Measurements from ENCODE around the gene ZBTB20.

The ZBTB20 gene

DNA sequence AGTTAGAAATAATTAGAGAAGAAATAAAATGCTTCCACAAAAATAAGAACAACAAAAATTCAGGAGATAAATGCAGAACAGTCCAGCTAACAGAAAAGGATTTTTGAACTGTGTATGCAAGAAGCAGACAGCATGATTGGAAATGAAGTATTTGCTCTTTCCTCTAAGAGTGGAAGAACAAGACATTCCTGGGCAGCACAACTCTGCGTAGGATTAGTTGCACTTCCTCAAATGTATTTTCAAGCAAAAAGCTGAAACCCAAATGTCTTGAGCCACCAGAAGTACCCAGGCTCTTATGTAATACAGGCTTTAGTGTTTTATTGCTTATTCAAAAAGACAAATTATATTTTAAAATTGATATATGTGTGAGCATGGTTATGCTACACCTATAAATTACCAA, 127.2 kb downstream of the ZBTB20 start:
- DNase-seq (ENCODE audit: low read depth), result no peak

DNA sequence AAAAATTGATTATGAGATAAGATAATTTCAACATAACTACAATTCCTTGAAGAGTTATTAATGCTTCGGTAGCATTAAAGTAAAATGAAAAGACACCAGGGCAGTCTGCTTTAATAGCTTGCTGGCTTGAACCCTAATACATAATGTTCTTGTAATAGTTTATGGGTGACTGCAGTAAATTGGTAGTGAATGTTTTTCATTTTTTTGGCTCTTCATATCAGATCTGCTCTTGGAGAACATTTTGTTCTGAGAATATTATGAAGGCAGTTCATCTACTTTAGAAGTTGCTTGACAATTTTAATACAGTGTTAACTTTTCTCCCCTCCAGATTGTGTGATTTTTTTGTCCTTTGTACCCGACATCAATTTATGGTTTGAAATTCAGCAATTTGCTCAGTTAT, 128.4 kb downstream of the ZBTB20 start:
- DNase-seq (ENCODE audit: low read depth), result no peak

DNA sequence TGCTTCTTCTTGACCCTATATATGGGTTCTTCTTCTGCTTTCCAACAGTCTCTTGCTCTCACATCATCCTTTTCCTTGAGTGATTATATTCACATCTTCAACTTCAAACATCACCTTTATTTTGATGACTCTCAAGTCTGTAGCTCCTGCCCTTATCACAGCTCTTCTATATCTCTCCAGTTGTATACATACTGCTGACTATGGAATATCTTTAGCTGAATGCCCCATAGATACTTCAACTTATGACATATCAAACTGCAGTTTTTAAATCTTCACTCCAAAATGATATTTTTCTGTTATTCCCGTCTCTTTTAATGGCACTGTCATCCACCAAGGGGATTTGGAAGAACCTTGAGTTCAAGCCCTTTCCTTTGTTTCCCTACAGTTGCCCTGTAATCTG, 139.1 kb downstream of the ZBTB20 start:
- no peak for DNase-seq (ENCODE audit: low read depth)

DNA sequence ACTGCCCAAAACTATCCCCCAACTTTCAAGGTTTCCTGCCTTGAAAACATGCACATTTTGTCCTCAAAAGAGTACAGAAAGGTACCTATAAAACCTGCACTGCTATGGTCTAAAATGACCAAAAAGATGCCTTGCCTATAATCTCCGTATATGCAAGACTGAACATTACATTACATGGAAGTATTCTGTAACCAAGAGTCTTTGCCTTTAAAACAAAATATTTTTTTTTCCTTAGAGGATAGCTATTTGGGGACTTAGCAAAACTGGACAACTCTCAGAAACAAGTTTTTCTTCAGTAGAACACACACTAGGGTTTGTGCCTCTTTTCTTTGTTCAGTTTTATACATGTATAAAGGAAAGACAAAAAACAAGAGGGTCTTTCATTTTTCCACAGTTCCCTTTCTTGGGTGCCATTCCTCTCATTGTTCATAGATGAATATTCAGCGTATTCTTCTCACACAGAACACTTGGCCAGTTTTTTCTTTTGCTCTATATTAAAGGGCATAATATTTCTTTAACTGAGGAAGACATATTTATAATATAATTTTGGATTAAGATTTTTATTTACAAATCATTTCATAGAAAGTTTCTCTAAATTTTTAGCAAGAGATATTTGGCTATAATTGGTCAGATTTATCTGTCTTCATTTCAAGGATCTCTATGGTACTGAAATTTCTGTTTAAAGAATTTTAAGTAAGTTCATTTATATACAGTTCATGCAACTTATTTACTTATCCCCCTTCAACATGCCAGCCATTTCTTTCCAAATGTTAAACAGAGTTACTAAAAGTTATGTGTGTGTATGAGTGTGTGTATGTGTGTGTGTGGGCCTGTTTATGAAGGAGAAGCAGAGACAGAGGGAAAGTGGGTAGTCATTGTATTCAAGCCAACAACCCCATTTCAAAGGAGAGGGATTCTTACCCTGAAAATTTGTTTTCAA, 142.6 kb downstream of the ZBTB20 start:
- DNase-seq (ENCODE audit: low read depth), result no peak

DNA sequence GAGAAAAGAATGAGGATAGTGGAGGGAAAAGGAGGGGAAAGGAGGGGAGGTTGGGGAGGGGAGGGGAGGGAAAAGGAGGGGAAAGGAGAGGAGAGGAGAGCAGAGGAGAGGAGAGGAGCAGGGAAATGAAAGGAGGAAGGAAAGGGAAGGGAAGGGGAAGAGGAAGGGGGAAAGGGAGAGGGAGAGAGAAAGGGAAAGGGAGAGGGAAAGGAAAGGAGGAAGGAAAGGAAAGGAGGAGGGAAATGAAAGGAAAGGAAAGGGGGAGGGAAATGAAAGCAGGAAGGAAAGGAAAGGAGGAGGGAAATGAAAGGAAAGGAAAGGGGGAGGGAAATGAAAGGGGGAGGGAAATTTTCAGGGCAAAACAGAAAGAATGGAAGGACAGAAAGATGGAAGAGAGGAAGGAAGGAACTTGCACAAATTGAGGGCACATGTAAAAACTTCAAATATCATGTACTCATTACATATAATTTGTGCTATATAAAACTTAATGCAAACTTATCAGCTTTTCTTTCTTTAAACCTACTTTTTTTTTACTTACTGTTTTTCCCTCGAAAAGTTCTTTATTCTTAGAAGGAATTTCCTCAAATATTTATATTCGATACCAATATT, 148.0 kb downstream of the ZBTB20 start:
- no peak for DNase-seq (ENCODE audit: low read depth)

DNA sequence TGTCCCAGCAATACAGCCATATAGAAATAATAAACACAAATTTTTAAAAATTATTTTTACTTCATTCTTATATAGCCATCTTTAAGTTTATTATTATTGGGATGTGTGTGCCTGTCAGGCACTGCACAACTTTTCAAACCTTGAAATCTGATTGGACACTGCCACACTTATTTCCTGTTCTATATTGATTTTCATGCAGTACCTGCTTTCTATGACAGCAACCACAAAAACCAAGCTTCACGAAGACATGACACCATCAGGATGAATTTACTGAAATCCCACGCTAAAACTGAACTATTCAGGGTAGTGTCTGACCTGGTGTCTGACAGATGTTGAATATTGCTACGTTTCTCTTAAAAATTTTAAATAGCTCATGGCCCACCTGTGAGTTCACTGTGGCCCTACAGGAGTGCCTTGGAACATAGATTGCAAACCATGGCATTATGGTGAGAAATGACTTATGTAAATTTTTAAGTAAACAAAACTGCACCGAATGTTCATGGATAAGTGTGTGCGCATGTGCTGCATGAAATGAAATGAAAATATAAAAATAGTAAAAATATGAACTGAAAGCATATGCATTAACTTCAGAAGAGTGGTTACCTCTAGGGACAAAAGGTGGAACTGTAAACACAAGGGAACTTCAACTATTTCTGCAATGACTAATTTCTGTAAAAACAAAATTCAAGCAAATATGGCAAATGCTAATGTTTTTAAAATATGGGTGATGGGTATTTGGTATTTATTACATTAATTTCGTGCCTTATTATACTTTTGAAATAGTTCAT, 152.3 kb downstream of the ZBTB20 start:
- DNase-seq (ENCODE audit: low read depth), result no peak

DNA sequence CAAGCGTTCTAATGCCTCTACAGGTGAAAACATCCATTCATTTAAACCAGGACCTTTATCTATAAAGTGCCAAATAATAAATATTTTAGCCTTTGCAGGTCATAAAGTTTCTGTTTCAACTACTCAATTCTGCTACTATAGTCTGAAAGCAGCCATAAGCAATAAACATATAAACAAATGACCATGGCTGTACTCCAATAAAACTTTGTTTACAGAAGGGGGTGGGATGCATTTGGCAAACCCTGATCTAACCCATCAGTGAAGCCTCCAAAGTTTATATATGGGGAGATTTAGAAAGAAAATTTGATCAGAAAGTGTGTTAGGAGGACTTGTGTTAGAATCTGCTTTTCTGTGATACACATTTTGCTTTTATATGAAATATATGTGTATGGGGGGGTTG, 161.3 kb downstream of the ZBTB20 start:
- DNase-seq (ENCODE audit: low read depth), result no peak

DNA sequence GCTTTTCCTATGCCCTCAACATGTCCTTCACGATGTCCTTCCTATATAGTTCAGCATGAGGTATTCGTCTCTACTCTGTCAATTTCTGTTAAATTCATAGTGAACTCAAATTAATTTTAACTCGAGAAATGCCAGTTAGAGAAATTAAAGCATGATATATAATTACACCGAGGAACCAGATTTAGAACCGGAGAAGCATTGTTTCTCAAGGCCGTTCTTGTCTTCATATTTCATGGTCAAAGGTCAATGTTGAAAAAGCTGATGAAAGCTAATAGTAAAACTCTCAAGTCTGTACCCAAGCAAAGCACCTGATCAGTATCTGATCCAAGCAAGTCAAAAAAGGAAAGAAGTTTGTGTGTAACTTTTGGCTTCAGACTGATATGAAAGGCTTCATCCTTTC, 163.8 kb downstream of the ZBTB20 start:
- DNase-seq (ENCODE audit: low read depth), result no peak

DNA sequence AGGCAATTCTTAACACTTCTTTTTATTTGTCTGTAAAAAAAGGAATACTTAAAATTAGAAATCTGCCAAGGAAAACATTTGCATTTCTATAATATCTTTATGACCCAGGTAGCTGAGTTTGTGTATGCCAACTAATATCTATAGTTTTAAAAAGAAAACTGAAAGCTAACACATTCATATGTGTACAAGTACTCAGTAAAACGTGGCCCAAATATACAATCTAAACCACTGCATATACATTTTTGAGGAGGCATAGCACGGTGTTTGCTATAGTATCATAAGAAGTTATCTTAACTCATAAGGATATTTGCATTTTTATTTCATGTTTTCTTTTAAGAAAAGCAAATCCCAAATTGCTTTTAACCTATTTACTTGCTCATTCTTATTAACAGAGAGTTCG, 172.7 kb downstream of the ZBTB20 start:
- no peak for DNase-seq (ENCODE audit: low read depth)

DNA sequence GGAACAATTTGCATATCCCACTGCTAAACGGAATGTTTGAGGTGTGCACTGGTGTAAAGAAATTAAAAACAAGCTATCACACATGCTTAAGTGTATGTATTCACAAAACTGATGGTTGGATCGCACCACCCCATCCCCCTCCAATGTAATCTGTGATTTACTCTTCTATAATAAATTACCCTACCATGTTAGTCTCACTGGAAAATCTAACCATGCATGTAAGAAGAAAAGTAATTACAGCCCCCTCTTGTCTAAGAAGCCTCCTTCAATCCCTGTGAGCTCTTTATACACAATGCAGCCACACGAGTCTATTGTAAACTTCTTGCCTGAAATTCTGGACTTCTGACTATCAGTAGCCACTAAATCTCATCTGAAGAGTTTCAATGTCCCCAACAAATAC, 173.6 kb downstream of the ZBTB20 start:
- DNase-seq (ENCODE audit: low read depth), result no peak

DNA sequence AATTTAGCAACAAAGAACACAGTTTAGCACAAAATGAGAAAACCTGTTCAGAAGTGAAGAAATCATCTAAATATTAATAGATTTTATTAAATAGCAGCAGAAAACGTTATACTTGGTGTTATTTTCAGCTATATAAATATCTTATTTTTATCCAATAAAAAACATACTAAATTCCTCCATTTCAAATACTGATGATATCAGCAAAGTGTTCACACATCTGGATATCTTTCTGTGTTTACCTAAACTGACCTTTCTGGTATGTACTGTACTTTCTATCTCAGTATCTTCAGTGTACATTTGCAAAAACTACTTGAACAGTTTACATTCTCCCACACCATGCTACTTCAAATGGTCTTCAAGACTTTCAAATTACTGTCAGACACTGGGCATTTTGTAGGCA, 179.9 kb downstream of the ZBTB20 start:
- DNase-seq (ENCODE audit: low read depth), result no peak

DNA sequence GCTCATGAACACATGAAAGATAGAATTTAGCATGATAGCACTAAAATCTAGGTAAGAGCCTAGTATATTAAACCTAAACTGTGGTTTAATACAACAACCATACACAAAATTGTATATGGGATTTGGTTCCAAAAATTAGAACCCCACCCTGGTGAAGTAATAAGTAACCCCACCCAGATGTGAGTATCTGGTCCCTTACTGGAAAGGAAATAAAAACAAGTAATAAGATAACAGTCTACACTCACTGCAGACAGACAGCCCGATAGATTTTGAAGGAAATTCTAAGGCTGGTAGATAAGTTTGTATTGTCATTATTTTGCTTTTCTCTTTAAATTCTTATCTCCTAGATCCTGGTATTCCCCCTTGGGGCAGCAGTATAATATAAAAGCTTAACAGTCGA, 184.9 kb downstream of the ZBTB20 start:
- DNase-seq (ENCODE audit: low read depth), result no peak

DNA sequence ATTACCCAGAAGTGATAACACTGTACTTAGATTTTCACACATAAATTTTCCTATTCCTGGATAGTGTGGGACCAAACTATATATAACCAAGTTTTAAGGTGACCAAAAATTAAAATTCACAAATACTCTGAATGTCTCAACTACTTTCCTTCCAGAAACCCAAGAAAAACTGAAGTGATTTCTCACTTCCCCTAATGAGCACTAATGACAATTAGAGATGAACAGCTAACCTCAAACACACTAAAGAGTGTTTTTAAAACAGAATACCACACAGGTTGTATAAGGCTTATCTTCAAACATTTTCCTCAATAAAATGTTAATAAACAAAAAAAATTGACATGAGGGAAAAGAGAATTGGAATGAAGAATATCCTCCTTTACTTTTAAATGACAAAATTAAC, 188.2 kb downstream of the ZBTB20 start:
- DNase-seq (ENCODE audit: low read depth), result no peak

DNA sequence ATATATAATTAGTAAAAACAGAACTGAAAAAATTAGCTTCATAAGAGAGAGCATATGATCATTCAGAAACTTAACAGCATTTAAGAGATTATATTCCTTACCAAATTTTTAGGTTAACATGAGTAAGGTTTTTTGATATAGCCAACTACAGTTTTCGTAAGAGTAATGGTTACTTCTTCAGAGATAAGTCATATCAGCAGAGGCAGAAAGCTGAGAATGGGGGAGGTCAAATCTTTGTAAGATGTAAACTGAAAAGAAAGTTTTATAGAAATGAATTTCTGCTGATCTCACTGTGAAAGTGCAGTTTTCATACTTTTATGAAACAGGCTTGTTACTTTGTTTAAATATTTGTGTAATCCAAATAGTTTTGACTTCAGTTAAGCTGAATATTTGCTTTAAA, 193.3 kb downstream of the ZBTB20 start:
- no peak for DNase-seq (ENCODE audit: low read depth)

DNA sequence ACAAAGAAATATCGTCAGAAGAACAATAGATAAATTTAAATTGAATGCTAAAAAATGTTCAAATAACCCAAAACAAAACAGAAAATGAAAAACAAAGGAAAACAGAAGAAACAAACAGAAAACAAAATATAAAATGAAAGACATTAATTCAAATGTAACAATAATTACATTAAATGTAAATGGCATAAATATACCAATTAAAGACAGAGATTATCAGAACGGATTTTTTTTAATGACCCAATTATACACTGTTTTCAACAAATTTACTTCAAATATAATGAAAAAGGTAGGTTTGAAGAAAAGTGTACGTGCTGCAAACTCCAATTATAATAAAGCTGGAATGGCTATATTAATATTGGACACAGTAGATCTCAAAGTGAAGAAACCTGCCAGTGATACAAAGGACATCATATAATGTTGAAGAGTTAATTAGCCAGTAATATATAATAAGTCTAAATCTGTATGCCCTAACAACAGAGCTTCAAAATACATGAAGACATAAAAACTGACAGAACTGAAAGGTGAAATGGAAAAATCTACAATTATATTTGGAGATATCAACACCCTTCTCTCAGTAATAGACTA, 193.8 kb downstream of the ZBTB20 start:
- DNase-seq (ENCODE audit: low read depth), result no peak

DNA sequence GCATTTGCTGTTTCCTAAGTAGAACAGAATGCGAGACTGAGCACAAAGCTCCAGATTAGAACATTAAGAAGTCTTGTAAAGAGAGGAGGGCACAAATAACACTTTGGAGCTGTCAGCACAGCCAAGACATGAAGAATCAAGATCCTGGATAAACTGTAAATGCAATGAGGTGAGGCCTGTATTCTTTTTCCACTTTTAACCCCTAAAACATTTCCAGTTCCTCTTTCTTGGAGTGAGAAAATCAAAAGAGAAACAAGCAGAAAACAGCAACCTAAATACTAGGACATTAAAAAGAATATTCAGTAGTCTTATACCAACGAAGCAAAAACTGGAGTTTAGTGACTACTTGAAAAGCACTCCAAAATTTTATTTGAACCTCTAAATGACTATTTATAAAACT, 204.3 kb downstream of the ZBTB20 start:
- DNase-seq (ENCODE audit: low read depth), result no peak

DNA sequence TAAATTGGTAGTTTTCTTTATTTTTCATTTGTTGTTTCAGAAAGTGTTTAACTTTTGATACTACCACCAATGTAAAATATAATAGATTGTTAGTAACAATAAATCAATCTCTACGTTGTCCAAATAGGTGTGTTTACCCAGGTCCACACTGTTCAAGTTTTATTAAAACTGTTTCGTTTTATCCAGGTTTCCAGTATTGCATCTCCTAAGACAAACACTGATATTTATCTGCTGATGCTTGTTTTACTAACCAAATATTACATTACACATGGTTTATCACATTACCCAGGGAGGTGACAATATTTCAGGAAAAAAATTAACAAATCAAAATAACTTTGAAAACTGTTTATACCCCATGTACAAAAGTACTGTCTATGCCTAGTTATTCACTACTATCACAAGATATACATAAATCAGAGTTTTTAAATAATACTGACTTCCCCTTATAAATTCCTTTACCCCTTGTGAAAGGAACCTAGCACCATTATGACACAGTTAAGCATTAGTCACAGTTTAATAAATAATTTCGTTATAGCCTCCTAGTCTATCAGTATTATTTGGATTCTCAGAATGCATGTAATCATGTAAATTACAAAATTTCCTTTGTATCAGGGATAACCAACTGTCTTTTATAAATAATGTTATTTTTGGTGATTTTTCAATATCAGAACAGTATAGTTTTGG, 205.3 kb downstream of the ZBTB20 start:
- DNase-seq (ENCODE audit: low read depth), result no peak

DNA sequence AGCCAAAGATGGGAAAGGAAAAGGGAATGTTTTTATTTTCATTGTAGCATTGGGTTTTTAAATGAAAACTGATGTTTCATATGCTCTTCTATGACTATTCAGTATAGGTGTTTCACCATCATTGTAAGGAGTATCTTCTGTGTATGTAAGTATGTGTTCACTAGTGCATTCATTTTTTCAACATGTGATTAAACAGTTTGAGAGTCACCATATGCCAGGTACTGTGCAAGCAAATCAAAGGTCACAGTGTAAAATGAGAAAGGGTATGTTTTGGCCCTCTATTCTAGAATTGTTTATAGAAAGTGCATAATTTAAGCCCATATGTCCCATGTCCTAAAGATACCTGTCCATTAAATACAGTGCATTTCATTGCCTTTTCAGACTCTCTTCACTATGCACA, 207.2 kb downstream of the ZBTB20 start:
- DNase-seq (ENCODE audit: low read depth), result no peak

DNA sequence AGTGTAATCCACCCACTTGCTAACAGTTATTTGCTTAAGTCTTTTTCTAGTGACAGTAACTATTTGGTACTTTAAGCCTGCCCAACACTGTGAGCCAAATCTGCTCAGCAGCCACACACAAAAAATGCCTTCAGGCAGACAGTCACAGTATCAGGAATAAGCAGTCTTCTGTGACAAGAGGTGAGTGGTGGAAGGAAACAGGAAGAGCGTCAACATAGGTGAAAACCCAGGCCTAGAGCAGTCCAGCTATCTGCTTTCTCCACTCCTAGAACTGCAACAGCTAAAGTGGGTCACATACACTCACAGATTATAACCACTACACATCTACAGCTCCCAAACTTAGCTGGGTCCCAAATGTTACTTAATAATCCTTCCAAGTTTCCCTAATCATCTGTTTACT, 213.7 kb downstream of the ZBTB20 start:
- DNase-seq (ENCODE audit: low read depth), result no peak

DNA sequence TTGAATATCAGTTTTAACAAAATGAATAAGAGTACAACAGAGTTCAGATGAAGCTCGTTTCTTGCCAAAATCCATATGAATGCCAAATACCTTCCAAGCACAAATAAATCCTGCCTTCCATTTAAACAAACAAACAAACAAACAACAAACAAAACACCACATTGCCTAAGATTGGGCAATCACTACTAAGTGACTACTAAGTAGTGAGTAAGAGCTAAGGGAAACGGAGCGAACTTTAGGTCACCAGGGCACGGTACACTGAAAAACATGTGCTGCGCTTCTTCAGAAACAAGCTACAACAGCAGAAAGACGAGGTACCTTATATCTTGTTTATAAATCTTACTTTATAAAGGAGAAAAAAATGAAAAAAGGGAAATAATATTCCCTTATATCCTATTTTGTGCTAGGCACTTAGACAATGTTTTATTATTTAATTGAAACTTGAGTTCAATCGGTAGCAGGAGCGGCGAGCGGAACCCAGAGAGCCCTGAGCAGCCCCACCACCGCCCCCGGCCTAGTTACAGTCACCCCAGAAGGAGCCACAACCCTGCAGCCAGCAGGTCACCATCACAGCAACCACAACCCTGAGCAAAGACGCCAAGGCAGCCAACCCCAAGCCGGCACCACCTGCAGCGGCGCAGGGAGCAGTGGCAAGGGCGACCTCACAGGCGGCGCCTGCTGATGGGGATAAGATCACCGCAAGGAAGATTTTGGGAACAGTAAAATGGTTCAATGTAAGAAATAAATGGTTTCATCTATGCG, 216.9 kb downstream of the ZBTB20 start:
- DNase-seq (ENCODE audit: low read depth), result no peak

DNA sequence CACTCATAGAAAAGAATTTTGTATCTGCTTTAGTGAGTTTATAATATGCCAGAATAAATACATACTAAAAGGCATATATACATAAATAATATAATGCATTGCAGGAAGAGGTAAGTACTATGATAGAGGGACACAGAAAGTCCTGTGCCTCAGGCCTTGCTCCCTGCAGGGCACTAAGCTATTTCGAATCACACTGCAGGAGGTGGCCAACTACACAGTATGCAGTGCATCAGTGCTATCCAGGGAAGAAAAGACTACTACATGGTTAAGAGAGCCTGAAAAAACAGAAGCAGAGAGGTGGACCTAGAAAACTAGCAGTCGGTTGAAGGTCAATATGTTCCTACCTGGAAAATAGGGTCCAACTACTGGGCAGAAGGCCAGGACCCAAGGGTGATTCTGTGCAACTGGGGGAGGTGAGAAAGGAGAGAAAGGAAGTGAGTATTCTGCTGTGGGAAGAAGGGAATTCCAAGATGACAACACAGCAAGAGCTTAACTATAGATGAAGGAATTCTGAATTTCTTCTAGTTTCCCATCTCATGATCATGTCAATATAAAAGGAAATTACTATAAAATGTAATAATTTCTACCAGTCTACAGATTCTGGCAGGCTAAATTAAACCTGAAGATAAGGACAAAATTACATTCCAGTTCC, 218.0 kb downstream of the ZBTB20 start:
- DNase-seq (ENCODE audit: low read depth), result no peak

Data from stimulated activated CD8-positive, alpha-beta memory T cell treated with anti-CD3 and anti-CD28 coated beads, Interleukin-15, amount 100 ng/mL, for 24 hours (primary cell).